Vagina (tissue), 2 donors: ENCODE measurements around the gene SLC35F5. TPM values are rescaled to one million over a fixed set of nuclear protein-coding genes. Genes with fewer than 3 reads are reported as not detected.

Experiments
- microRNA-seq: library from miRNA; unstranded; fragments of <30 nt; microRNA quantifications from one replicate; pipeline ENCODE4, GENCODE V29; 2017; ENCODE audit warnings: borderline number of aligned reads, borderline replicate concordance
- small RNA-seq: library from RNA; depleted of rRNA; stranded (forward); fragments of <200 nt; gene quantifications from one replicate; pipeline ENCODE3, GENCODE V24; 2016
- total RNA-seq: library from RNA; depleted of rRNA; stranded (reverse); fragments of >200 nt; gene quantifications from one replicate; pipeline ENCODE4 v1.2.3, GENCODE V29; 2016

The SLC35F5 gene
- total RNA-seq, 1 donor from 2014 or later, result 64.6 TPM

Small RNA genes within 50 kb of the gene (microRNA-seq; reads per million reads assigned to microRNA genes)
- not detected for gene MIR4782

Small RNA genes within 50 kb of the gene (small RNA-seq; reads per million reads assigned to genes)
- gene MIR4782 (not detected), gene RNU6-744P (not detected)

Other genes starting within 250 kb of the SLC35F5 start
- 9.3 TPM for gene RABL2A, start 129.4 kb downstream of the SLC35F5 start, total RNA-seq
- gene ACTR3, start 133.4 kb upstream of the SLC35F5 start, total RNA-seq, result 105 TPM